NT2/D1 (cell line): ENCODE results near the gene FRMD7.
"Not testable (repeated sequence)": the region's sequence is repeated elsewhere in the genome, so short reads cannot be mapped to it uniquely, and the experiment has no call there.

ENCODE experiments used
- YY1 ChIP-seq: IDR thresholded peaks from 2 replicates; pipeline ENCODE4 v1.6.1; 2011; ENCODE audit not compliant: insufficient read length, insufficient read depth
- ZNF274 ChIP-seq: IDR thresholded peaks from 2 replicates; pipeline ENCODE4 v1.6.1; 2011; ENCODE audit warnings: mild to moderate bottlenecking, low read depth, low read length

DNA sequence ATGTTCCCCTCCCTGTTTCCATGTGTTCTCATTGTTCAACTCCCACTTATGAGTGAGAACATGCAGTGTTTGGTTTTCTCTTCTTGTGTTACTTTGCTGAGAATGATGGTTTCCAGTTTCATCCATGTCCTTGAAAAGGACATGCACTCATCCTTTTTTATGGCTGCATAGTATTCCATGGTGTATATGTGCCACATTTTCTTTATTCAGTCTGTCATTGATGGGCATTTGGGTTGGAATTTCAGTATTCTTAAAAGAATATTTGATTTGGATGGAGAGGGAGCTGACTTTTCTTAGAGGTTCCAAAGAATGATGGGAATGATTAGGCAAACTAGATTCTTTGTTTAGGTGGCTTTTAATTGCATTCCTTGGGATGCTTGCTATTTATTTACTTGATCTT is 76.0 kb downstream of the FRMD7 start:
- not testable (repeated sequence) for TF ChIP-seq YY1, ZNF274
